GM12878 (cell line): ENCODE results near the gene SF3B6. TPM values are rescaled to one million over a fixed set of nuclear protein-coding genes. Genes with fewer than 3 reads are reported as not detected.

Source experiments
- ATAC-seq: fragments of 200-7000 bp; cut with Tn5 transposase; 3 replicates; pipeline ENCODE4 v1.9.1; 2020; ENCODE audit warnings: mild to moderate bottlenecking, moderate library complexity
- BruUV-seq: library from RNA; stranded (reverse); fragments of 400-500 nt; replicated peaks from 2 replicates; lab custom pipeline; 2021; lab: Mats Ljungman, UMichigan
- CTCF ChIA-PET: fragments of 300-600 bp; sonication (Branson Sonifier 250); formaldehyde crosslinking; extraction: SDS; loops from one replicate; lab custom pipeline; 2021; ENCODE audit warnings: inconsistent platforms; lab: Yijun Ruan, JAX
- POLR2A ChIA-PET: fragments of 350-600 bp; formaldehyde crosslinking; extraction: SDS; loops from one replicate; lab custom pipeline; 2021; ENCODE audit warnings: inconsistent platforms; lab: Charles Lee
- RAD21 ChIA-PET: fragments of 300-600 bp; sonication (Branson Sonifier 250); formaldehyde crosslinking; loops from one replicate; lab custom pipeline; 2023; ENCODE audit warnings: antibody characterized with exemption; ENCODE audit not compliant: unreplicated experiment; lab: Charles Lee
- SMC1A ChIA-PET: fragments of 300-600 bp; sonication (Branson Sonifier 250); formaldehyde crosslinking; loops from one replicate; lab custom pipeline; 2023; ENCODE audit not compliant: unreplicated experiment, uncharacterized antibody; lab: Charles Lee
- DNase-seq: peaks from one replicate; pipeline ENCODE4 v3.0.0-alpha.2; 2011; ENCODE audit warnings: low read depth, low spot score
- FAIRE-seq: peaks from 3 replicates; lab custom pipeline; 2011; peaks lifted over from hg19 to GRCh38; lab: Jason Lieb, UNC
- H2AFZ ChIP-seq: 2 replicates; pipeline ENCODE4 v1.6.0; 2011; ENCODE audit warnings: low read depth, low read length, control low read depth; ENCODE audit not compliant: control insufficient read depth
- H3K27ac ChIP-seq: 2 replicates; pipeline ENCODE4 v1.5.1; 2011; ENCODE audit warnings: control low read depth; ENCODE audit not compliant: control insufficient read depth, insufficient read depth
- H3K27me3 ChIP-seq, 2 experiments: replicated peaks in 1 of 2; 2 replicates each; pipeline versions ENCODE4 v1.6.0 to v1.6.1; 2011; ENCODE audit warnings: low read length in 1 of 2; ENCODE audit not compliant: control insufficient read depth in 2 of 2, insufficient read depth in 2 of 2
- H3K36me3 ChIP-seq, 2 experiments: 2 replicates each; pipeline ENCODE4 v1.5.1; 2011; ENCODE audit warnings: low read length in 1 of 2; ENCODE audit not compliant: control insufficient read depth in 2 of 2, insufficient read depth in 2 of 2
- H3K4me1 ChIP-seq: 2 replicates; pipeline ENCODE4 v1.6.1; 2011; ENCODE audit warnings: mild to moderate bottlenecking, low read length, moderate library complexity, mixed read lengths; ENCODE audit not compliant: control insufficient read depth, insufficient read depth
- H3K4me2 ChIP-seq: 2 replicates; pipeline ENCODE4 v1.6.0; 2011; ENCODE audit warnings: control low read depth; ENCODE audit not compliant: control insufficient read depth, insufficient read depth
- H3K4me3 ChIP-seq: fragments of 200-600 bp; sonication (generic); 2 replicates; pipeline ENCODE4 v1.5.1; 2016
- H3K79me2 ChIP-seq: 2 replicates; pipeline ENCODE4 v1.6.0; 2011; ENCODE audit warnings: low read length; ENCODE audit not compliant: control insufficient read depth, insufficient read depth
- H3K9ac ChIP-seq: 2 replicates; pipeline ENCODE4 v1.8.0; 2011; ENCODE audit warnings: low read length, control low read depth, mixed read lengths; ENCODE audit not compliant: control insufficient read depth, insufficient read depth
- H3K9me3 ChIP-seq: replicated peaks from 3 replicates; pipeline ENCODE4 v1.5.1; 2011; ENCODE audit warnings: mild to moderate bottlenecking, low read length; ENCODE audit not compliant: control insufficient read depth, insufficient read depth
- H4K20me1 ChIP-seq: 2 replicates; pipeline ENCODE4 v1.6.0; 2011; ENCODE audit not compliant: control insufficient read depth, insufficient read depth
- BCL11A ChIP-seq: IDR thresholded peaks from 2 replicates; pipeline ENCODE4 v1.6.1; 2011; ENCODE audit warnings: low read depth, low read length
- CREM ChIP-seq: IDR thresholded peaks from 2 replicates; pipeline ENCODE4 v1.6.1; 2014; ENCODE audit warnings: antibody characterized with exemption, low read depth
- MXI1 ChIP-seq: fragments of 150-350 bp; IDR thresholded peaks from 2 replicates; pipeline ENCODE4 v1.6.1; 2011; ENCODE audit warnings: low read depth, mild to moderate bottlenecking, inconsistent platforms, low read length, improper control_type of control experiment
- PAX8 ChIP-seq: fragments of 450-650 bp; IDR thresholded peaks from 2 replicates; pipeline ENCODE4 v1.6.1; 2017; ENCODE audit warnings: mild to moderate bottlenecking, moderate library complexity
- RELA ChIP-seq: fragments of 450-650 bp; IDR thresholded peaks from 2 replicates; pipeline ENCODE4 v1.8.0; 2014; ENCODE audit warnings: borderline replicate concordance; ENCODE audit not compliant: partially characterized antibody
- RUNX3 ChIP-seq: IDR thresholded peaks from 2 replicates; pipeline ENCODE4 v1.6.1; 2012; ENCODE audit warnings: low read length, inconsistent platforms
- SIX5 ChIP-seq: IDR thresholded peaks from 2 replicates; pipeline ENCODE4 v1.6.1; 2011; ENCODE audit warnings: mild to moderate bottlenecking, low read depth, low read length, moderate library complexity; ENCODE audit not compliant: severe bottlenecking
- SMC3 ChIP-seq: IDR thresholded peaks from 2 replicates; pipeline ENCODE4 v1.6.1; 2011; ENCODE audit warnings: low read length, improper control_type of control experiment, borderline replicate concordance
- TCF12 ChIP-seq: IDR thresholded peaks from 2 replicates; pipeline ENCODE4 v1.6.1; 2011; ENCODE audit warnings: low read depth, mild to moderate bottlenecking, low read length
- WGBS: methylation state at CpG from one replicate; pipeline ENCODE4 v1.1.6; 2016; ENCODE audit warnings: low lambda C conversion rate; ENCODE audit not compliant: insufficient replicate concordance, insufficient coverage; ENCODE audit errors: missing lambda C conversion rate; 5-methylcytosine and 5-hydroxymethylcytosine counted together
- in situ Hi-C: fragments of 300-500 bp; cut with MboI; formaldehyde crosslinking; loops from 9 replicates; pipeline ENCODE4 v1.14.3; 2018; ENCODE audit warnings: mixed read lengths
- intact Hi-C: fragments of 100-400 bp; cut with micrococcal nuclease; formaldehyde crosslinking; loops from one replicate; pipeline ENCODE4 v1.14.2; 2022; ENCODE audit not compliant: unreplicated experiment
- polyA plus RNA-seq, 11 experiments: library from polyadenylated mRNA; depleted of rRNA in 4 of 11; unstranded in 6 of 11; stranded (reverse) in 5 of 11; fragments of >200 nt; fragmentation: Nextera tagmentation in 4 of 11; fragmentation: Illumina TruSeq in 1 of 11; extraction: Ambion mirVana in 4 of 11; extraction: Trizol in 1 of 11; gene quantifications; 1 replicate in 1 of 11; 2 replicates in 10 of 11; pipeline versions ENCODE4 v1.2.1 to v1.2.3, GENCODE V29; 2011 to 2016; ENCODE audit warnings: inconsistent platforms in 2 of 11, missing spikeins in 2 of 11, low read depth in 1 of 11
- total RNA-seq, 4 experiments: library from RNA; depleted of rRNA in 3 of 4; stranded (reverse); fragments of >200 nt in 3 of 4; fragmentation: Illumina TruSeq in 1 of 4; extraction: Trizol in 1 of 4; gene quantifications; 2 replicates each; pipeline versions ENCODE4 v1.2.1 to v1.2.3, GENCODE V29; 2013 to 2021
- TF ChIP-seq, protein P1 (sequence below): IDR thresholded peaks from 2 replicates; pipeline ENCODE4 v1.6.1; 2011; ENCODE audit warnings: low read depth, mild to moderate bottlenecking, low read length, moderate library complexity, borderline replicate concordance; ENCODE audit errors: extremely low read depth
- TF ChIP-seq, protein P2 (sequence below): fragments of 450-650 bp; IDR thresholded peaks from 2 replicates; pipeline ENCODE4 v1.6.1; 2017; ENCODE audit warnings: mild to moderate bottlenecking, low read depth, inconsistent platforms; ENCODE audit not compliant: poor library complexity, severe bottlenecking

SF3B6 gene
- total and polyA plus RNA-seq, 10 of the 15 experiments (the other 5 are each of a cell fraction or from before 2014, with no cell fraction given), result 118 to 584 (median 270) TPM

DNA sequence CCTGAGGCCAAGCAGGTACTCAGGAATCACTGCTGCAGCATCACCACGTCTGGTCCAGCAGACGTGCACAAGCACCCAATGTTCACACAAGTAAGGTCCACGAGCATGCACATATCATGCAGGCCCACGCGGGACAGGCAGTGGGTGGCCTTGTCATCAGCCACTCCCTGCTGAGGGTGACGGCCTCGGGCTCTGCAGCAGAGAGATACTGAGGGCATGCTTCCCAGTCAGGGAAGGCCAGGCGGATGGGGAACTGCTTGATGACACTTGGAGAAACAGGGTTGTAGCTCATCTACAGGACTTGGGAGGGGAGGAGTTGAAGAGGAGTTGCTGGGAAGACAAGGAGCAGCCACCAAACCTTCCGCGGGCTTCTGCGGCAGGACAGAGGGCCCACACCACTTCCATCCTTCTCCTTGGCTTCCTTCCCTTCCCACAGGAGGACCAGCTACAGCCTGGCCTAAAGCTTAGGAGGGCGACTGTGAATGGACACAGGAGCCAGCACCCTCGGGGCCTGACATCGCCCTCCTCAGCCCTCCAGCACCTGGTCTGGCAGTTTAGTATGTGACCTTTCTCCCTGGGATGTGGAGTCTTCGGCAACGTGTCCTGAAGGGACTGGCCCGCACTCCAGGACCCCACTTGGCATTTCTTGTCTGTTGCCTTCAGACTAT lies 51.0 kb downstream of the SF3B6 start:
- Histone ChIP-seq H3K4me3 (no peak overlapping the region), H3K4me2 (no peak overlapping the region), H3K27me3 (no peaks in the 10 kb centered on the region), H3K79me2 (no peaks in the 10 kb centered on the region), H3K4me1 (no peaks in the 10 kb centered on the region), H2AFZ (no peak overlapping the region), H3K9ac (no peak overlapping the region), H3K27ac (no peak overlapping the region), H3K36me3 (peaks cover 0 to 8% of the 10 kb centered on the region in 2 experiments; a peak in 3 of 4 replicates), H3K9me3 (no peaks in the 10 kb centered on the region), H4K20me1 (no peaks in the 10 kb centered on the region)
- ChIA-PET CTCF (interaction anchor here (1.0 to 1.4 kb wide), 2 partner anchors 9 to 98 kb away, joined by 3 read pairs; no protein-coding TSS in a partner anchor), POLR2A (no interaction called here), SMC1A (no interaction called here), RAD21 (no interaction called here)
- no TSS peak for BruUV-seq
- DNase-seq, result no peak
- TF ChIP-seq BCL11A, result no peak
- TF ChIP-seq, protein P1, sequence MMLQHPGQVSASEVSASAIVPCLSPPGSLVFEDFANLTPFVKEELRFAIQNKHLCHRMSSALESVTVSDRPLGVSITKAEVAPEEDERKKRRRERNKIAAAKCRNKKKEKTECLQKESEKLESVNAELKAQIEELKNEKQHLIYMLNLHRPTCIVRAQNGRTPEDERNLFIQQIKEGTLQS, result no peak
- no peak for TF ChIP-seq RUNX3
- no peak for TF ChIP-seq SMC3
- TF ChIP-seq, protein P2, sequence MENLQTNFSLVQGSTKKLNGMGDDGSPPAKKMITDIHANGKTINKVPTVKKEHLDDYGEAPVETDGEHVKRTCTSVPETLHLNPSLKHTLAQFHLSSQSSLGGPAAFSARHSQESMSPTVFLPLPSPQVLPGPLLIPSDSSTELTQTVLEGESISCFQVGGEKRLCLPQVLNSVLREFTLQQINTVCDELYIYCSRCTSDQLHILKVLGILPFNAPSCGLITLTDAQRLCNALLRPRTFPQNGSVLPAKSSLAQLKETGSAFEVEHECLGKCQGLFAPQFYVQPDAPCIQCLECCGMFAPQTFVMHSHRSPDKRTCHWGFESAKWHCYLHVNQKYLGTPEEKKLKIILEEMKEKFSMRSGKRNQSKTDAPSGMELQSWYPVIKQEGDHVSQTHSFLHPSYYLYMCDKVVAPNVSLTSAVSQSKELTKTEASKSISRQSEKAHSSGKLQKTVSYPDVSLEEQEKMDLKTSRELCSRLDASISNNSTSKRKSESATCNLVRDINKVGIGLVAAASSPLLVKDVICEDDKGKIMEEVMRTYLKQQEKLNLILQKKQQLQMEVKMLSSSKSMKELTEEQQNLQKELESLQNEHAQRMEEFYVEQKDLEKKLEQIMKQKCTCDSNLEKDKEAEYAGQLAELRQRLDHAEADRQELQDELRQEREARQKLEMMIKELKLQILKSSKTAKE, result no peak
- no peak for TF ChIP-seq SIX5
- TF ChIP-seq PAX8, result no peak
- TF ChIP-seq MXI1, result no peak
- no peak for TF ChIP-seq RELA
- TF ChIP-seq CREM, result no peak
- no peak for TF ChIP-seq TCF12
- intact Hi-C loops, result no loop called here
- in situ Hi-C loops, result no loop called here
- WGBS, result 87% methylated on average over 17 of the region's 17 CpGs
- no peak for FAIRE-seq
- no peak for ATAC-seq
